Cardiac muscle cell (in vitro differentiated cells and primary cell): ENCODE results near the gene RACGAP1. TPM values are rescaled to one million over a fixed set of nuclear protein-coding genes. Genes with fewer than 3 reads are reported as not detected.

Experiments
- DNase-seq, 2 donors: peaks; one replicate each; pipeline versions ENCODE4 v3.0.0 to v3.0.0-alpha.2; 2010 to 2017; ENCODE audit warnings: low read depth in 1 of 2, low spot score in 1 of 2
- H3K27ac ChIP-seq: fragments of 200-600 bp; sonication (generic); 2 replicates; pipeline ENCODE4 v1.5.1; 2016
- H3K27me3 ChIP-seq: fragments of 200-600 bp; sonication (generic); 2 replicates; pipeline ENCODE4 v1.6.0; 2016; ENCODE audit warnings: control low read depth
- H3K36me3 ChIP-seq: fragments of 200-600 bp; sonication (generic); 2 replicates; pipeline ENCODE4 v1.5.1; 2016; ENCODE audit warnings: control low read depth
- H3K4me1 ChIP-seq: fragments of 200-600 bp; sonication (generic); 2 replicates; pipeline ENCODE4 v1.8.1; 2017; ENCODE audit warnings: low read depth, mild to moderate bottlenecking, mixed run types
- H3K4me3 ChIP-seq: fragments of 200-600 bp; sonication (generic); 2 replicates; pipeline ENCODE4 v1.5.1; 2016; ENCODE audit warnings: mild to moderate bottlenecking
- H3K9me3 ChIP-seq: fragments of 200-600 bp; sonication (generic); 2 replicates; pipeline ENCODE4 v1.5.1; 2017; ENCODE audit warnings: low read depth, mild to moderate bottlenecking, control low read depth
- CTCF ChIP-seq: IDR thresholded peaks from 2 replicates; pipeline ENCODE4 v1.5.1; 2012; ENCODE audit warnings: low read depth, mild to moderate bottlenecking, low read length
- polyA plus RNA-seq: library from polyadenylated mRNA; unstranded; fragments of >200 nt; fragmentation: Nextera tagmentation; extraction: Ambion mirVana; gene quantifications from 2 replicates; pipeline ENCODE4 v1.2.1, GENCODE V29; 2016
- total RNA-seq: library from RNA; depleted of rRNA; stranded (reverse); fragments of >200 nt; gene quantifications from 2 replicates; pipeline ENCODE4 v1.2.3, GENCODE V29; 2016

The RACGAP1 gene
- total and polyA plus RNA-seq, 2 experiments from 2014 or later, result 13.4 to 63.9 TPM

DNA sequence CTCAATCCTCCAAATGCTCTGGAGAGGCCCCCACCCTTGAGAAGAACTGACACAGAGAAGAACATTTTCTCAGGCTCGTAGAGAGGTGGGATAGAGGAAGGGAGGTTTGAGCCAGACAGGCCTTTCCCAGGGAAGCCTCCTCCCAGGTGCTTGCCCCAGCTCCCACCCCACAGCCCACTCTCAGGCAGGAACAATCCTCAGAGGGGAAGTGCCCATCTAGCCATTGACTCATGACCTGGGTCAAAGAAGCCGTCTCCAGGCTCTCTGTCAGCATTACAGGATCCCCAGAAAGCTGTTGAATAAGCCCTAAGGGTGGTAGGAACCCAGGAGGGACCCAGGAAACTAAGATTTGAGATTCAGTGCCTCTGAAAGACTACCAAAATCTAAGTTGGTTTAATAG lies 48.7 kb downstream of the RACGAP1 start:
- DNase-seq, result no peak
- H3K27me3 ChIP-seq, result no peaks in the 10 kb centered on the region
- peaks cover 29% of the 10 kb centered on the region for H3K4me1 ChIP-seq
- no peaks in the 10 kb centered on the region for H3K36me3 ChIP-seq
- H3K4me3 ChIP-seq, result no peak overlapping the region
- no peak for TF ChIP-seq CTCF
- H3K27ac ChIP-seq, result no peak overlapping the region
- H3K9me3 ChIP-seq, result no peaks in the 10 kb centered on the region

DNA sequence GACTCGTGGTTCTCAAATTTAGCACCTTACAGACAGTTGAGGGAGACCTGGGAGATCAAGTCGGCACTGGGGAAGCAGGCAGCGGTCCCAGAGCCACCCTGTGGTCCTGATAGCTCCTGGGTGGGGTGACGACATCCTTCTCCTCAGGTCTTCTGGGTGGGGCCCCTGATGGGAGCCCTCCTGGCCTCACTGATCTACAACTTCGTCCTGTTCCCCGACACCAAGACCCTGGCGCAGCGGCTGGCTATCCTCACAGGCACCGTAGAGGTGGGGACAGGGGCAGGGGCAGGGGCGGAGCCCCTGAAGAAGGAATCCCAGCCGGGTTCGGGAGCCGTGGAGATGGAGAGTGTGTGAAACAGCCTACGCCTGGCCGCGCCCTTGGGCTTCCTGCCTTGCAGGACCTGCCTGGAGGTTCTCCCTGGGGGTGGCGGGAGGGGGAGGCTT lies 50.0 kb downstream of the RACGAP1 start:
- DNase-seq, result peak in 1 of 2 donors; percentile 60
- Histone ChIP-seq H3K4me3 (no peak overlapping the region), H3K9me3 (no peaks in the 10 kb centered on the region), H3K4me1 (peaks cover 21% of the 10 kb centered on the region), H3K27me3 (no peaks in the 10 kb centered on the region), H3K27ac (no peak overlapping the region), H3K36me3 (no peaks in the 10 kb centered on the region)
- TF ChIP-seq CTCF, result no peak

DNA sequence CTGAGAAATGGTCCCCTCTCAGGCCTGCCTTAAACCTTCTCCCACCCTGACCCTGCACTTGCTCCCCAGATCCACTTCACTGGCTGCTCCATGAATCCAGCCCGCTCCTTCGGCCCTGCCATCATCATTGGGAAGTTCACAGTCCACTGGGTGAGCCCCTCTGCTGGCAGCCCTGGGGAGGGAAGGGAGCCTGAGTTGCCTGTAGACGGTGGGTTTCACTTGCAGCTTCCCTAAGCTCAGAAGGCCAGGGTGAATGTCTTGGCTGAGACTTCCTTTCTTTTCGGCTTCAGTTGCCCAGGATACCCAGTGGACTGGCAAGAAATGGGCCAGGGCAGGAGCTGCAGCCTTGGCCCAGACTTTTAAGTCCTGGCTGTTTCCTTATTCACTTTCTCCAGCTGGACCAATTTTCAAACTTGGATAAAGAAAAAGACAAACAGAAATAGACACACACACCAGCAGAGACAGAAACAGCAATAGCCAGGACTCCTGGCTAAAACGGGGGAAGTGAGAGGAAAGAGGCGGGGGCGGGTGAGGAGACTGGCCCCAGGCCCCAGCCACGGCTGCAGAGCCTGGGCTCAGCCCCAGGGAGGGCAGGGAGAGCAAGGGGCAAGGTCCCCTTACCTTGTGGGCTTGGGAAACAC lies 50.5 kb downstream of the RACGAP1 start:
- no peak overlapping the region for H3K4me3 ChIP-seq
- H3K27me3 ChIP-seq, result no peaks in the 10 kb centered on the region
- TF ChIP-seq CTCF, result no peak
- H3K4me1 ChIP-seq, result peaks cover 15% of the 10 kb centered on the region
- no peaks in the 10 kb centered on the region for H3K36me3 ChIP-seq
- no peak overlapping the region for H3K27ac ChIP-seq
- no peaks in the 10 kb centered on the region for H3K9me3 ChIP-seq
- no peak for DNase-seq

DNA sequence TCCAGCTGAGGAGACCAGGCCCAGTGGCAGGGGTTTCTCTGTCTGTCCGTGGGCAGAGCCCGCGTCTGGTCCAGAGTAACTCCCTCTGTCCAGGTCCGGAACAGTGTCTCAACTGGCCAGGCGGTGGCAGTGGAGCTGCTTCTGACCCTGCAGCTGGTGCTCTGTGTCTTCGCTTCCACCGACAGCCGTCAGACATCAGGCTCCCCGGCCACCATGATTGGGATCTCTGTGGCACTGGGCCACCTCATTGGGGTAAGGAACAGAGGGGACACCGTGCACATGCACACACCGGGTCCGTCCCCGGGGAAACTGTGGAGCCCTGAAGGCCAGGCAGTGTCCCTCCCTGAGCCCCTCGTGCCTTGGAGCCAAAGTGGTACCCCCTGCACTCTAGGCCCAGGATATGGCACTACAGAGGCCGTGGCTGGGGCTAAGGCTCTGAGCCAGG lies 51.0 kb downstream of the RACGAP1 start:
- TF ChIP-seq CTCF, result peak; percentile 77
- Histone ChIP-seq H3K27ac (no peak overlapping the region), H3K9me3 (no peaks in the 10 kb centered on the region), H3K4me1 (peaks cover 13% of the 10 kb centered on the region), H3K36me3 (no peaks in the 10 kb centered on the region), H3K4me3 (no peak overlapping the region), H3K27me3 (no peaks in the 10 kb centered on the region)
- DNase-seq, result peak; percentile 75 to 82

DNA sequence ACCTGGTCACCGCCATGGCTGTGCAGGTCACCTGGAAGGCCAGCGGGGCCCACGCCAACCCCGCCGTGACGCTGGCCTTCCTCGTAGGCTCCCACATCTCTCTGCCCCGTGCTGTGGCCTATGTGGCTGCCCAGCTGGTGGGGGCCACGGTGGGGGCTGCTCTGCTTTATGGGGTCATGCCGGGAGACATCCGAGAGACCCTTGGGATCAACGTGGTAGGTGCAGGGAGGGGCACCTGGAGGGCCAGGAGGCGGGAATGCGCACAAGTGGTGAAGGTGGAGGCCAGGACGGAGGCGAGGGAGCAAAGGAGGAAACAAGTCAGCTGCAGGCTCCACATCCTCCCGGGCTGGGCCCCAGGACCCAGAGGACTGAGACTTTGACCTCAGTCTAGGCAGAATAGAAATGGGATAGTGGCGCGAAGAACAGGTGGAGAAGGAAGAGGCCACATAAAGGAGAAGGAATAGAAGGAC lies 51.9 kb downstream of the RACGAP1 start:
- TF ChIP-seq CTCF, result no peak
- peaks cover 14% of the 10 kb centered on the region for H3K4me1 ChIP-seq
- H3K36me3 ChIP-seq, result no peaks in the 10 kb centered on the region
- no peaks in the 10 kb centered on the region for H3K27me3 ChIP-seq
- H3K27ac ChIP-seq, result no peak overlapping the region
- no peak overlapping the region for H3K4me3 ChIP-seq
- no peaks in the 10 kb centered on the region for H3K9me3 ChIP-seq
- DNase-seq, result no peak
